HFFc6 (cell line): Measurements from ENCODE around the gene ENOX2. TPM values are rescaled to one million over a fixed set of nuclear protein-coding genes. Genes with fewer than 3 reads are reported as not detected.
"Not testable (repeated sequence)": the region's sequence is repeated elsewhere in the genome, so short reads cannot be mapped to it uniquely, and the experiment has no call there.

Source experiments
- DNase-seq: peaks from one replicate; pipeline ENCODE4 v3.0.0-alpha.2; 2018
- H3K27ac Mint-ChIP-seq: 2 replicates; pipeline ENCODE4 v1.8.0; 2020; ENCODE audit warnings: mild to moderate bottlenecking, mixed read lengths
- H3K27me3 Mint-ChIP-seq: 2 replicates; pipeline ENCODE4 v1.8.0; 2021; ENCODE audit warnings: mild to moderate bottlenecking, moderate library complexity, mixed read lengths; ENCODE audit not compliant: insufficient read depth
- H3K36me3 Mint-ChIP-seq: 2 replicates; pipeline ENCODE4 v1.8.0; 2021; ENCODE audit warnings: low read depth, mixed read lengths
- H3K4me1 Mint-ChIP-seq: 2 replicates; pipeline ENCODE4 v1.8.0; 2020; ENCODE audit warnings: low read depth, mixed read lengths
- H3K4me3 Mint-ChIP-seq: 2 replicates; pipeline ENCODE4 v1.8.0; 2020; ENCODE audit warnings: mild to moderate bottlenecking, moderate library complexity, mixed read lengths
- H3K9me3 Mint-ChIP-seq: 2 replicates; pipeline ENCODE4 v1.8.0; 2020; ENCODE audit warnings: mild to moderate bottlenecking, mixed read lengths
- total RNA-seq, 6 experiments: library from RNA; stranded (reverse); fragmentation: NEBNext Ultra II Directional; extraction: Animal tissue kit (Norgen Biotek cat#: 25700); gene quantifications; 2 replicates in 1 of 6; 3 replicates in 5 of 6; pipeline ENCODE4 v1.2.3, GENCODE V29; 2021
- TF ChIP-seq, protein P1 (sequence below): fragments of 200-600 bp; sonication (generic); IDR thresholded peaks from 2 replicates; pipeline ENCODE4 v1.5.0; 2021; ENCODE audit warnings: antibody characterized with exemption, mild to moderate bottlenecking

ENOX2 gene
- total RNA-seq, 6 experiments from 2014 or later: 10.8 to 13.5 (median 11.9) TPM

GRCh38 chrX:130829526-130830515 is 73.2 kb downstream of the ENOX2 start:
- Mint-ChIP-seq H3K9me3 (no peaks in the 10 kb centered on the region), H3K27ac (no peak overlapping the region), H3K36me3 (no peaks in the 10 kb centered on the region), H3K4me1 (no peaks in the 10 kb centered on the region), H3K27me3 (no peaks in the 10 kb centered on the region; the same call in 1 of the 2 replicates), H3K4me3 (no peak overlapping the region)
- TF ChIP-seq, protein P1, sequence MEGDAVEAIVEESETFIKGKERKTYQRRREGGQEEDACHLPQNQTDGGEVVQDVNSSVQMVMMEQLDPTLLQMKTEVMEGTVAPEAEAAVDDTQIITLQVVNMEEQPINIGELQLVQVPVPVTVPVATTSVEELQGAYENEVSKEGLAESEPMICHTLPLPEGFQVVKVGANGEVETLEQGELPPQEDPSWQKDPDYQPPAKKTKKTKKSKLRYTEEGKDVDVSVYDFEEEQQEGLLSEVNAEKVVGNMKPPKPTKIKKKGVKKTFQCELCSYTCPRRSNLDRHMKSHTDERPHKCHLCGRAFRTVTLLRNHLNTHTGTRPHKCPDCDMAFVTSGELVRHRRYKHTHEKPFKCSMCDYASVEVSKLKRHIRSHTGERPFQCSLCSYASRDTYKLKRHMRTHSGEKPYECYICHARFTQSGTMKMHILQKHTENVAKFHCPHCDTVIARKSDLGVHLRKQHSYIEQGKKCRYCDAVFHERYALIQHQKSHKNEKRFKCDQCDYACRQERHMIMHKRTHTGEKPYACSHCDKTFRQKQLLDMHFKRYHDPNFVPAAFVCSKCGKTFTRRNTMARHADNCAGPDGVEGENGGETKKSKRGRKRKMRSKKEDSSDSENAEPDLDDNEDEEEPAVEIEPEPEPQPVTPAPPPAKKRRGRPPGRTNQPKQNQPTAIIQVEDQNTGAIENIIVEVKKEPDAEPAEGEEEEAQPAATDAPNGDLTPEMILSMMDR: no peak
- no peak for DNase-seq

DNA sequence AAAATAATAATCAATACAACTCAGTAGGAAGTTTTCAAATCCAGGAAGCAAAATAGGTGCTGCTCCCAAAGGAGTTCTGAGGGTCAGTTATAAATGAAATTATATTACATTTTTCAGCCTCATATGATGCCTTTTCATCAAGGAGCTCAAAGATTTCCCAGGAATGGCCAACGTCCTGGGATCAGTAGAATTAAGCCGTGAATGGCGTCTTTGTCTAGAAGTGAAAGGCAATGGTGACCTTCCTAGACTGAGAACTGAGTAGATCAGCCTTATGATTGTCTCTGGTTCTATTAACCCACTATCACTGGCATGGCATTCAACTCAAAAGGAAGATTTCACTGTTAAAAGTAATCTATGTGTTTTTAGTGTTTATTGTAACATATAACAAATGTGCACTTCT is 74.4 kb downstream of the ENOX2 start:
- DNase-seq: no peak
- H3K4me1 Mint-ChIP-seq: no peaks in the 10 kb centered on the region
- H3K9me3 Mint-ChIP-seq: no peaks in the 10 kb centered on the region
- no peak overlapping the region for H3K27ac Mint-ChIP-seq
- no peak overlapping the region for H3K4me3 Mint-ChIP-seq
- H3K27me3 Mint-ChIP-seq: no peaks in the 10 kb centered on the region; the same call in 1 of the 2 replicates
- no peaks in the 10 kb centered on the region for H3K36me3 Mint-ChIP-seq
- TF ChIP-seq, protein P1: no peak

- Mint-ChIP-seq H3K27me3 (no peaks in the 10 kb centered on the region; the same call in 1 of the 2 replicates), H3K9me3 (no peaks in the 10 kb centered on the region), H3K36me3 (no peaks in the 10 kb centered on the region), H3K4me1 (no peaks in the 10 kb centered on the region), H3K4me3 (no peak overlapping the region), H3K27ac (no peak overlapping the region)
- DNase-seq: no peak
- TF ChIP-seq, protein P1: no peak
Observed at GRCh38 chrX:130827648-130828047, 75.4 kb downstream of the ENOX2 start.

DNA sequence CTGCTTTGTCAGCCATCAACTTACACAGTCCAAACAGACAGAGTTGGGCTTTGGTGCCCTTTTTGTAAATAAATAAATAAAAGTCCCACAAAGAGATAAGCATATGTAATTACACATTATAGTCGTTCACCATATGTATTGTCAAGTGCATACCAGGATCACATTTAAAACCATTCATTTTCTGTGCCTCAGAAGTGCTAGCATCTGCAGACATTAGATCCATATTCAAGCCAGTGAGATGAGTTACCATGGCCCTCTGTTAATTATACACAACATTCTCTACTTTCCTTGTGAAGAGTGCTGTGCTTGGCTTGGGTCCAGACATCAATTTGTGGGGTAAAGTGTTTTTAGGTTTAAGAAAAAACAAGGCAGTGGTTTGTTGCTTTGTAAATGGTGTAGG is 76.8 kb downstream of the ENOX2 start:
- Mint-ChIP-seq H3K4me1 (no peaks in the 10 kb centered on the region), H3K4me3 (no peak overlapping the region), H3K27me3 (no peaks in the 10 kb centered on the region), H3K36me3 (no peaks in the 10 kb centered on the region), H3K27ac (no peak overlapping the region), H3K9me3 (no peaks in the 10 kb centered on the region)
- TF ChIP-seq, protein P1: no peak
- DNase-seq: no peak

- H3K27ac Mint-ChIP-seq: no peak overlapping the region
- H3K27me3 Mint-ChIP-seq: no peaks in the 10 kb centered on the region
- H3K9me3 Mint-ChIP-seq: no peaks in the 10 kb centered on the region
- no peak for DNase-seq
- TF ChIP-seq, protein P1: no peak
- H3K4me1 Mint-ChIP-seq: no peaks in the 10 kb centered on the region
- no peak overlapping the region for H3K4me3 Mint-ChIP-seq
- H3K36me3 Mint-ChIP-seq: no peaks in the 10 kb centered on the region
Observed at GRCh38 chrX:130825525-130825924, 77.5 kb downstream of the ENOX2 start.

DNA sequence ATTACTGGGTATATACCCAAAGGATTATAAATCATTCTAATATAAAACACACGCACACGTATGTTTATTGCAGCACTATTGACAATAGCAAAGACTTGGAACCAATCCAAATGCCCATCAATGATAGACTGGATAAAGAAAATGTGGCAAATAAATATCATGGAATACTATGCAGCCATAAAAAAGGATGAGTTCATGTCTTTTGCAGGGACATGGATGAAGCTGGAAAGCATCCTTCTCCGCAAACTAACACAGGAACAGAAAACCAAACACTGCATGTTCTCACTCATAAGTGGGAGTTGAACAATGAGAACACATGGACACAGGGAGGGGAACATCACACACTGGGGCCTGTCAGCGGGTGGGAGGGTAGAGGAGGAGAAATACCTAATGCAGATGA is 83.6 kb downstream of the ENOX2 start:
- not testable (repeated sequence) for H3K4me3 Mint-ChIP-seq, DNase-seq, H3K4me1 Mint-ChIP-seq, H3K27me3 Mint-ChIP-seq, H3K36me3 Mint-ChIP-seq, H3K9me3 Mint-ChIP-seq, H3K27ac Mint-ChIP-seq

- not testable (repeated sequence) for H3K27me3 Mint-ChIP-seq, H3K27ac Mint-ChIP-seq, H3K4me1 Mint-ChIP-seq, DNase-seq, H3K4me3 Mint-ChIP-seq, H3K9me3 Mint-ChIP-seq
- H3K36me3 Mint-ChIP-seq: peaks cover 10% of the 10 kb centered on the region; the same call in 1 of the 2 replicates
Observed at GRCh38 chrX:130813932-130814331, 89.1 kb downstream of the ENOX2 start.
